ENCODE measurements around the gene EPB41. TPM values are rescaled to one million over a fixed set of nuclear protein-coding genes. Genes with fewer than 3 reads are reported as not detected.

EPB41 gene
- total and polyA plus RNA-seq, 2 donors (not counting 3 experiments of a cell fraction or from before 2014, with no cell fraction given) = 22.3 to 45.7 TPM

- H3K79me2 ChIP-seq (ENCODE audit: control insufficient read depth, insufficient read depth, low read length) = no peaks in the 10 kb centered on the region
- no peak for DNase-seq (ENCODE audit: low read depth, low spot score)
- H3K9ac ChIP-seq (replicated peaks; ENCODE audit: extremely low read depth, insufficient read depth, low read length) = no peak overlapping the region
- TF ChIP-seq JUN (IDR thresholded peaks at IDR 0.05; ENCODE audit: borderline replicate concordance, insufficient read depth, insufficient read length, low read depth) = no peak
- TF ChIP-seq, protein P1, sequence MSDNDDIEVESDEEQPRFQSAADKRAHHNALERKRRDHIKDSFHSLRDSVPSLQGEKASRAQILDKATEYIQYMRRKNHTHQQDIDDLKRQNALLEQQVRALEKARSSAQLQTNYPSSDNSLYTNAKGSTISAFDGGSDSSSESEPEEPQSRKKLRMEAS (IDR thresholded peaks at IDR 0.05; ENCODE audit: insufficient read depth, insufficient read length) = no peak
- TF ChIP-seq POLR2A (IDR thresholded peaks at IDR 0.05; ENCODE audit: low read depth, low read length) = no peak
- no peak for TF ChIP-seq MYC (IDR thresholded peaks at IDR 0.05; ENCODE audit: low read depth, low read length)
- no peak for TF ChIP-seq EZH2 (IDR thresholded peaks at IDR 0.05; ENCODE audit: borderline replicate concordance, low read depth, low read length, severe bottlenecking)
- TF ChIP-seq POLR2AphosphoS5 (IDR thresholded peaks at IDR 0.05; ENCODE audit: insufficient read depth, low read depth, low read length) = no peak
- TF ChIP-seq FOS (IDR thresholded peaks at IDR 0.05; ENCODE audit: borderline replicate concordance, insufficient read depth, low read length) = no peak
- no peak for TF ChIP-seq CTCF (IDR thresholded peaks at IDR 0.05; ENCODE audit: extremely low read depth in 1 of 2, insufficient read depth in 1 of 2, low read depth in 1 of 2, low read length in 2 of 2)
- no peak for TF ChIP-seq GATA2 (IDR thresholded peaks at IDR 0.05; ENCODE audit: insufficient read depth, insufficient read length, low read depth, low read length)
- H3K36me3 ChIP-seq (ENCODE audit: control insufficient read depth in 2 of 2, extremely low read depth in 1 of 2, insufficient read depth in 2 of 2, low read length in 2 of 2) = no peaks in the 10 kb centered on the region
- no peak overlapping the region for H2AFZ ChIP-seq (ENCODE audit: low read depth, low read length)
- no peaks in the 10 kb centered on the region for H3K4me1 ChIP-seq (ENCODE audit: control insufficient read depth, extremely low read depth, insufficient read depth, low read length)
- no peaks in the 10 kb centered on the region for H3K9me3 ChIP-seq (replicated peaks; ENCODE audit: control insufficient read depth, insufficient read depth, low read length)
- H3K27me3 ChIP-seq (ENCODE audit: control insufficient read depth in 2 of 2, insufficient read depth in 2 of 2, low read length in 2 of 2) = no peaks in the 10 kb centered on the region
- POLR2A ChIA-PET = no interaction called here
- no peaks in the 10 kb centered on the region for H4K20me1 ChIP-seq (replicated peaks; ENCODE audit: control insufficient read depth, extremely low read depth, insufficient read depth, low read length)
- no peak overlapping the region for H3K4me3 ChIP-seq (replicated peaks in 1 of 3; ENCODE audit: insufficient read depth in 1 of 3, low read depth in 1 of 3, low read length in 3 of 3)
- dilution Hi-C loops (cut with MboI; ENCODE audit: extremely low pct_ligation_motif_present, low sequenced_read_pairs) = no loop called here
- no peak overlapping the region for H3K4me2 ChIP-seq (ENCODE audit: insufficient read depth, low read length)
- intact Hi-C loops (cut with micrococcal nuclease) = no loop called here
- CTCF ChIA-PET = interaction anchor here (1.2 kb wide), 1 partner anchor 9 kb away, joined by 4 read pairs; no protein-coding TSS in a partner anchor
- H3K9me1 ChIP-seq (replicated peaks; ENCODE audit: control insufficient read depth, extremely low read depth, insufficient read depth, low read length) = no peaks in the 10 kb centered on the region
- no TSS peak for BruUV-seq (replicated peaks)
- no peak overlapping the region for H3K27ac ChIP-seq (ENCODE audit: insufficient read depth, low read depth, low read length)
- no peak for FAIRE-seq
Measured at GRCh38 chr1:29011775-29012174, 97.4 kb downstream of the EPB41 start.

All from endothelial cell of umbilical vein (primary cell).